ENCODE data around the gene RPS19BP1. TPM values are rescaled to one million over a fixed set of nuclear protein-coding genes. Genes with fewer than 3 reads are reported as not detected.
A peak's percentile ranks its signal among the peaks of the same experiment; 100 is the strongest.

RPS19BP1 gene
- total RNA-seq, 2 donors from 2014 or later: 61.4 to 111 TPM

DNA sequence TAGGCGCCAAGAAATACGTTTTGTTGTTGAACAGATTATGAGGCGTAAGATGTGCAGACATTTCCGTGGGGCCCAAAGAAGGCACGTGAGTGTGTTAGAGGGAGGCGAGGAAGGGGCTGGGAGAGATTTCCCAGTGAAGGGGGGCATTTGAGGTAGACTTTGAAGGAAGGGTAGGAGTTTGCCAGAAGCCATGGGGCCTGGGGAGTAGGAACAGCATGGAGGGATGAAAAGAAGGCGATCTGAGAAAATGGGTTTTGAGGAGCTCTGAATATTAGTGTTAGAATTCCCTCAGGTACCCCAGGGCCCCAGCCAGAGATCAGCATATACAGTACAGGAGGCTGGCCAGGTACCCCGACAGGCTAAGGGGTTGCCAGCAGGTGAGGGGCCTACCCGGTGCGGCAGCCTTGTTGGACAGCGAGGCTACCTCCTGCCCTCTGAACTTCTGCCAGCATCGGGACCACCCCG lies 30.9 kb downstream of the RPS19BP1 start:
- peak overlapping the region; percentile 49 to 90 for H3K9ac ChIP-seq (ENCODE audit: low read depth in 2 of 2, low read length in 2 of 2)

DNA sequence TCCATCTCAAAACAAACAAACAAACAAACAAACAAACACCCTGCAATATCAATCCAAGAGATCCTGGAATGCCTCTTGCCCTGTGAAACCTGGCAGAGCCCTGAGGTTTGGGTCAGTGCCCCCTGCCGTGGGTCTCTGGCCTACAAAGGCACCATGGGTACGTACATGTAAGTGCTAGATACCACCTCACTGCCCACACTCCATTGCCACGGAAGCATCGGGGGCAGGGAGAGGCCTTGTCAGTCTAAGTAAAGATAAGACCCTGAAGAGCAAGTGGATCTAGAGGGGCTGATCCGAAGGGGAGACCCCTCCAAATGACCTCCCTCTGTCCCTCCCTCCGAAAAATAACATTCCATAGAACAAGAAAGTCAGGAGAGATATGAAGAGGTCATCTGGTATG lies 32.4 kb downstream of the RPS19BP1 start:
- no peak overlapping the region for H3K9ac ChIP-seq (ENCODE audit: low read depth in 2 of 2, low read length in 2 of 2)

More for the DNA sequence above, 30.9 kb downstream of the RPS19BP1 start:
- intact Hi-C loops (cut with DNase I): no loop called here
- DNase-seq: no peak
- Histone ChIP-seq H3K27ac (peak overlapping the region; percentile 5), H3K4me1 (peaks cover 6% of the 10 kb centered on the region), H3K9me3 (no peaks in the 10 kb centered on the region), H3K4me3 (peak overlapping the region; percentile 92), H3K36me3 (peaks cover 10% of the 10 kb centered on the region), H3K27me3 (no peaks in the 10 kb centered on the region)
- TF ChIP-seq CTCF (IDR thresholded peaks at IDR 0.05): no peak

DNA sequence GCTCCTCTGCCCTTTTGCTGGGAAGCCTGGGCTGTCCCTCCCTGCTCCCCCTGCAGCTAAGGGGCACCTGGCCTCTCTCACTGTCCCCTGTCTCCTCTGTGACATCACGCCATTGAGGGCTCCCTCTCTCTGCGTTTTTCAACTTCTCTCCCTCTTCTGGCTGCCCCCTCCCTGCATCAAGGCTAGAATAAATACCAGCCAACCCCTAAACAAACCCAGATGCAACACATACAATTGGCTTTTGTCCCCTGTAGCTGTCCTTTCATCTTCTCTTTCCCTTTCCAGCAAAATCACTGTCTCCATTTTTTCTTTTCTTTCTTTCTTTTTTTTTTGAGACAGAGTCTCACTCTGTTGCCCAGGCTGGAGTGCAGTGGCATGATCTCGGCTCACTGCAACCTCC lies 33.7 kb downstream of the RPS19BP1 start:
- Histone ChIP-seq H3K27me3 (no peaks in the 10 kb centered on the region), H3K4me1 (peaks cover 6% of the 10 kb centered on the region), H3K4me3 (no peak overlapping the region), H3K9me3 (no peaks in the 10 kb centered on the region), H3K9ac (ENCODE audit: low read depth in 2 of 2, low read length in 2 of 2) (peak overlapping the region in 1 of 2 donors; percentile 34), H3K36me3 (no peaks in the 10 kb centered on the region), H3K27ac (no peak overlapping the region)
- intact Hi-C loops (cut with DNase I): no loop called here
- DNase-seq: no peak
- no peak for TF ChIP-seq CTCF (IDR thresholded peaks at IDR 0.05)

More for the DNA sequence above, 32.4 kb downstream of the RPS19BP1 start:
- no peak overlapping the region for H3K27ac ChIP-seq
- no peak for TF ChIP-seq CTCF (IDR thresholded peaks at IDR 0.05)
- H3K4me3 ChIP-seq: no peak overlapping the region
- intact Hi-C loops (cut with DNase I): no loop called here
- peaks cover 6% of the 10 kb centered on the region for H3K4me1 ChIP-seq
- DNase-seq: no peak
- no peaks in the 10 kb centered on the region for H3K36me3 ChIP-seq
- no peaks in the 10 kb centered on the region for H3K27me3 ChIP-seq
- no peaks in the 10 kb centered on the region for H3K9me3 ChIP-seq

DNA sequence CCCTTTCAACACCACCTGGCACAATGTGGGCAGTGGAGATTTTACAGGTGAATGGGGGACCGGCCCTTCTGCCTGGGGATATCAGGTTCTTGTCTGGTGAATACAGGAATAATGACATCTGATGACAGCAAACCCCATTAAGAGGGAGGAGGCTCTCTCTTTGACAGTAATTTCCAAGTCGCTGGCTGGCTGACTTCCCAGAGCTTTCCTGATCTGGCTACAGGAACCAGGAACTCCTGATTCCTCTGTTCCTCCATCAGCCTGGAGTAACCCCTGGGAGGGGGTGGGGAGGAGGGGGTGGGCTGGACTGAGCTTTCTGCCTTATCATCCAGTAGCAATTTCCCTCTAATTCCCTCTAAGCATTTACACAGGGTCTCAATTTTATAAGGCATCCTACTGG lies 34.2 kb downstream of the RPS19BP1 start:
- DNase-seq: peak; percentile 49
- H3K27ac ChIP-seq: no peak overlapping the region

DNA sequence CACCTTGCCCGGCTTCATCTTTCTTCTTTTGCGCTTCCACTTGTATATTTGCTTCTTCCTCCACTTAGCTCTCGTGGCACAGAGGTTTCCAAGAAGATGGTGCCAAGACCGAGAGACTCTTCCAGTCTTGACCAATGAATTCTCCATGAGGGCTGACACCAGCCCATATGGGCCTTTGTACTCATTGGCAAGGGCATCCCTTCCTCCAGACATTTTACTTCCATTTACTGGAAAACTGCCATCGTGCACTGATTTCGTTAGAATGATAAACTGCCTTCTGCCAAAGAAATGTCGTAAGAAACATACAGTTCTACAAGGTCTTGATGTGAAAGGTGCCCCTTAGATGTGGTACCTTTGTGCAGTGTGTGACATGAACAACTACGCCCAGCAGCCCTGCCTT lies 35.1 kb downstream of the RPS19BP1 start:
- TF ChIP-seq CTCF (IDR thresholded peaks at IDR 0.05): no peak
- Histone ChIP-seq H3K27me3 (no peaks in the 10 kb centered on the region), H3K9ac (ENCODE audit: low read depth in 2 of 2, low read length in 2 of 2) (no peak overlapping the region), H3K4me3 (no peak overlapping the region), H3K27ac (no peak overlapping the region), H3K36me3 (no peaks in the 10 kb centered on the region), H3K9me3 (no peaks in the 10 kb centered on the region), H3K4me1 (no peaks in the 10 kb centered on the region)
- intact Hi-C loops (cut with DNase I): no loop called here
- DNase-seq: no peak

More for the DNA sequence above, 34.2 kb downstream of the RPS19BP1 start:
- no peaks in the 10 kb centered on the region for H3K9me3 ChIP-seq
- TF ChIP-seq CTCF (IDR thresholded peaks at IDR 0.05): no peak
- no peaks in the 10 kb centered on the region for H3K36me3 ChIP-seq
- no peaks in the 10 kb centered on the region for H3K27me3 ChIP-seq
- no peak overlapping the region for H3K4me3 ChIP-seq
- intact Hi-C loops (cut with DNase I): no loop called here
- H3K4me1 ChIP-seq: peaks cover 5% of the 10 kb centered on the region
- H3K9ac ChIP-seq (ENCODE audit: low read depth in 2 of 2, low read length in 2 of 2): peak overlapping the region in 1 of 2 donors; percentile 34
